Right lobe of liver (tissue), 6 donors: Measurements from ENCODE around the gene GLT8D2. TPM values are rescaled to one million over a fixed set of nuclear protein-coding genes. Genes with fewer than 3 reads are reported as not detected.

ENCODE experiments used
- ATAC-seq, 4 donors: fragments of 200-7000 bp; cut with Tn5 transposase; one replicate each; pipeline ENCODE4 v1.9.1; 2020; ENCODE audit warnings: mild to moderate bottlenecking in 4 of 4, moderate library complexity in 4 of 4
- DNase-seq, 3 donors: peaks; one replicate each; pipeline ENCODE4 v3.0.0-alpha.2; 2020
- H3K27ac ChIP-seq, 3 donors: fragments of 200-600 bp; one replicate each; pipeline ENCODE4 v1.8.0; 2022
- H3K27me3 ChIP-seq, 2 donors: fragments of 200-600 bp; one replicate each; pipeline ENCODE4 v1.8.0; 2022
- H3K36me3 ChIP-seq, 4 donors: fragments of 200-600 bp; sonication (generic) in 1 of 4; one replicate each; pipeline versions ENCODE4 v1.5.1 to v1.8.0; 2017 to 2022; ENCODE audit warnings: control low read depth in 1 of 4
- H3K4me1 ChIP-seq, 4 donors: fragments of 200-600 bp; sonication (generic) in 1 of 4; one replicate each; pipeline versions ENCODE4 v1.5.1 to v1.8.0; 2017 to 2022; ENCODE audit warnings: control low read depth in 1 of 4
- H3K4me3 ChIP-seq, 3 donors: fragments of 200-600 bp; one replicate each; pipeline ENCODE4 v1.8.0; 2022
- H3K9me3 ChIP-seq, 4 donors: fragments of 200-600 bp; sonication (generic) in 1 of 4; one replicate each; pipeline versions ENCODE4 v1.5.1 to v1.8.0; 2017 to 2022; ENCODE audit warnings: control low read depth in 1 of 4
- CTCF ChIP-seq, 4 donors: fragments of 200-600 bp in 3 of 4; fragments of 450-650 bp in 1 of 4; IDR thresholded peaks; one replicate each; pipeline versions ENCODE4 v1.5.1 to v1.8.0; 2016 to 2022; ENCODE audit warnings: antibody characterized with exemption in 4 of 4, mild to moderate bottlenecking in 2 of 4
- POLR2A ChIP-seq: fragments of 450-650 bp; IDR thresholded peaks from one replicate; pipeline ENCODE4 v1.6.1; 2017; ENCODE audit warnings: antibody characterized with exemption, mild to moderate bottlenecking
- WGBS: methylation state at CpG from one replicate; pipeline ENCODE4 v1.1.6; 2018; ENCODE audit warnings: low coverage, low lambda C conversion rate; ENCODE audit not compliant: insufficient coverage; ENCODE audit errors: missing lambda C conversion rate; 5-methylcytosine and 5-hydroxymethylcytosine counted together
- intact Hi-C, 2 donors: fragments of 100-400 bp; cut with DNase I; formaldehyde crosslinking; loops; one replicate each; pipeline versions ENCODE4 v1.11.2 to v1.14.1; 2022
- total RNA-seq, 6 experiments: library from RNA; depleted of rRNA in 2 of 6; stranded (reverse); fragments of >200 nt in 2 of 6; fragmentation: NEBNext Ultra II Directional in 3 of 6; extraction: Animal tissue kit (Norgen Biotek cat#: 25700) in 3 of 6; gene quantifications; one replicate each; pipeline versions ENCODE4 v1.1.0 to v1.2.4, GENCODE V29; 2016 to 2023
- donor health status: DM: no; HTN: yes; CAD: no.
- donor health status: DM: no; HTN: no; CAD: no.
- donor health status: DM: no; HTN: no; CAD: no.
- donor health status: DM: no; HTN: yes; CAD: no.
- donor health status: DM: no; HTN: yes; CAD: no.

The GLT8D2 gene
- total RNA-seq, 6 experiments from 2014 or later = 0.44 to 1.2 (median 0.79) TPM

- peak overlapping the region; percentile 71 to 75 (median 75) for H3K27ac ChIP-seq
- peaks cover 0 to 10% (median 5%) of the 10 kb centered on the region in 4 donors for H3K4me1 ChIP-seq
- intact Hi-C loops = no loop called here
- ATAC-seq (peak; percentile 23 to 37 (median 34)), DNase-seq (no peak)
- H3K27me3 ChIP-seq = no peaks in the 10 kb centered on the region
- H3K36me3 ChIP-seq = peaks cover 0 to 10% (median 3%) of the 10 kb centered on the region in 4 donors
- TF ChIP-seq POLR2A = no peak
- 0% methylated on average over 4 of the region's 7 CpGs for WGBS
- H3K4me3 ChIP-seq = peak overlapping the region; percentile 82 to 94 (median 84)
- H3K9me3 ChIP-seq = no peaks in the 10 kb centered on the region
Observed at GRCh38 chr12:104063712-104064030, 13.7 kb upstream of the GLT8D2 start.

GRCh38 chr12:104060791-104061190, 10.8 kb upstream of the GLT8D2 start:
- intact Hi-C loops = no loop called here
- ATAC-seq (no peak), DNase-seq (no peak)
- WGBS = 56% methylated on average over 2 of the region's 2 CpGs
- no peak overlapping the region for H3K4me3 ChIP-seq
- H3K36me3 ChIP-seq = no peaks in the 10 kb centered on the region
- peaks cover 0 to 24% (median 8%) of the 10 kb centered on the region in 4 donors for H3K4me1 ChIP-seq
- H3K27me3 ChIP-seq = no peaks in the 10 kb centered on the region
- no peak overlapping the region for H3K27ac ChIP-seq
- no peaks in the 10 kb centered on the region for H3K9me3 ChIP-seq
- TF ChIP-seq POLR2A (no peak), CTCF (IDR thresholded peaks at IDR 0.05) (no peak)

DNA sequence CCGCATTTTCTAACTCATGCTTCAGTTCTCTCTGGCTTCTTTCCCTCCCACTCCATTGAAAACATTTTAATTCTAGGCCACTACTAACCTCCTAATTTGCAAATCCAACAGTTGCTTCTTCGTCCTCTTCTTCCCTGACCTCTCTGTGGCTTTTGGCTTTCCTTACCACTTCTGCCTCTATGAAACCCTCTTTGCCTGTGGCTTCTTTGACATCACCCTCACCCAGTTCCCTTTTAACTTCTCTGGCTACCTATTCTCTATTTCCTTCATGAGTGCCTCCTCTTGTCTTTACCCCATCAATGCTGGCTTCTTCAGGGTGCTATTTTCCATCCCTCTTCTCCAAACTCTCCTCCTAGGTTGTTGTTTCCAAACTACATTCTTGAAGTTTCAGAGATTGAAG, 10.0 kb upstream of the GLT8D2 start:
- H3K4me1 ChIP-seq = peaks cover 0 to 23% (median 7%) of the 10 kb centered on the region in 4 donors
- no peaks in the 10 kb centered on the region for H3K9me3 ChIP-seq
- no peak overlapping the region for H3K4me3 ChIP-seq
- H3K27me3 ChIP-seq = no peaks in the 10 kb centered on the region
- H3K36me3 ChIP-seq = no peaks in the 10 kb centered on the region
- intact Hi-C loops = no loop called here
- ATAC-seq = no peak
- TF ChIP-seq CTCF (IDR thresholded peaks at IDR 0.05) (no peak), POLR2A (no peak)
- no peak overlapping the region for H3K27ac ChIP-seq
- 71% methylated on average over 2 of the region's 2 CpGs for WGBS
- DNase-seq = no peak

DNA sequence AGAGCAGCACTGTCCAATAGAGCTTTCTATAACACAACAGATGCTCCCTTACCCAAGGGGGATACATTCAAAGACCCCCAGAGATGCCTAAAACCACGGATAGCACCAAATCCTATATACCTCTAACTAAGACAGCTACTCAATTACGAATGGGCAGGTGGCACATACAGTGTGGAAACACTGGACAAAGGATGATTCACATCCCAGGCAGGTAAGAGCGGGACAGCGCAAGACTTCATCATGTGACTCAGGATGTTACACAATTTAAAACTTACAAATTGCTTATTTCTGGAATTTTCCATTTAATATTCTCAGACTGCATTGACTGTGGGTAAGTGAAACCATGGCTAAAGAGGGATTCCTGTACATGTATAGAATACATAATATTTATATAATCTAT, 8.8 kb upstream of the GLT8D2 start:
- WGBS = 52% methylated on average over 4 of the region's 4 CpGs
- Histone ChIP-seq H3K36me3 (no peaks in the 10 kb centered on the region), H3K4me1 (peaks cover 0 to 23% (median 7%) of the 10 kb centered on the region in 4 donors), H3K27me3 (no peaks in the 10 kb centered on the region), H3K27ac (no peak overlapping the region), H3K4me3 (no peak overlapping the region), H3K9me3 (no peaks in the 10 kb centered on the region)
- TF ChIP-seq CTCF (IDR thresholded peaks at IDR 0.05) = no peak
- no peak for TF ChIP-seq POLR2A
- no peak for ATAC-seq
- intact Hi-C loops = no loop called here
- DNase-seq = no peak

DNA sequence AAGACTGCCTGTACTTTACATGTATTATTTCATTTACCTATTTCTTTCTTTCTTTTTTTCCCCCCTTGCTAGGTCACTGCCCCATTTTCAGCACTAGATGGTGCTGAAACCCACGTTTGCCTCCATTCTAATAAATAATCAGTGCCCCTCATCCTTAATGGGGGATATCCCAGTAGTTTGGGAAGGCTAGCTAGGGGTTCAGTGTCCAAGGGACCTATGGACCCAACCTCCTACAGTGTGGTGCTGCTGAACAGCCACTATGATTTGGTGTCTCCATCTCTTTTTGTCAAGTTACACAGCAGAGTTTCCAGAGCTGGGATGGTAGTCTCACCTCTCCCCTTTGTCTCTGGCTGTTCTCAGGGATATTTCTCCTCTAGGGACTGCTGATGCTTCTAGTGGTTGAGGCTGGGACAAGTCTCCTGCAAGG, 7.8 kb upstream of the GLT8D2 start:
- H3K36me3 ChIP-seq = no peaks in the 10 kb centered on the region
- no peak for DNase-seq
- H3K27ac ChIP-seq = no peak overlapping the region
- ATAC-seq = peak; percentile 19 to 55 (median 37)
- H3K27me3 ChIP-seq = no peaks in the 10 kb centered on the region
- H3K4me1 ChIP-seq = peaks cover 0 to 23% (median 7%) of the 10 kb centered on the region in 4 donors
- intact Hi-C loops = no loop called here
- no peaks in the 10 kb centered on the region for H3K9me3 ChIP-seq
- WGBS = 14% methylated on average over 1 of the region's 1 CpG
- TF ChIP-seq CTCF (IDR thresholded peaks at IDR 0.05) (peak; percentile 63 to 82 (median 74)), POLR2A (no peak)
- H3K4me3 ChIP-seq = no peak overlapping the region
